ENCODE measurements around the gene SCUBE3. TPM values are rescaled to one million over a fixed set of nuclear protein-coding genes. Genes with fewer than 3 reads are reported as not detected.
A peak's percentile ranks its signal among the peaks of the same experiment; 100 is the strongest.

SCUBE3 gene
- total and polyA plus RNA-seq, 10 donors, result 0.03 to 0.43 (median 0.11) TPM; not detected in 1

DNA sequence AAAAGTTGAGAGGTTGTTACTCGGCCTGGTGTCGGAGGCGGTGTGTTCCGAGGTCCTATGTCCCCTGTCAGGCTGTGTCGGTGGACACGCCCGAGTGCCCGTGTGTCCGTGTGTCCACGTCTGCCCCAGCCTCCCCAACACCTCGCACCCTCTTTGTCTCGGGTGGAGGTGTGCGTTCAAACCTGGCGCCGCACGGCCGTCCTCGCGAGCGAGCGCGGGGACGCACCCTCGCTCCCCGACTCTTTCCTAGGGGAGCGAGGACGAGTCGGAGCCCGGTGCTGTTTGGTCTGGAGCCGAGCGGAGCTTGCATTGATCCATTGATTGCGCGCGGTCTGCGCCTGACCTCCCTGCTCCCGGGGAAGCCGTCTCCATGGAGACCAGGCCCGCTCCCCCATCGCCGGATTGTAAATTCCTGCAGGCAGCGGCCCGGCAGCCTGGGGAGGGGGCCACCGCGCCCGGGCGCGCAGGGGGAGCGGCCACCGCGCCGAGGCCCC lies 411 bp upstream of the SCUBE3 start:
- intact Hi-C loops (cut with DNase I; ENCODE audit: low total_unique reads), result no loop called here
- WGBS, 5 donors, result 16 to 25% (median 20%) methylated on average over 47 to 51 of the region's 51 CpGs
- H3K27me3 ChIP-seq (replicated peaks in 1 of 7), result peaks cover 3 to 95% (median 49%) of the 10 kb centered on the region in 7 donors
- H3K4me1 ChIP-seq, result peaks cover 0 to 24% (median 19%) of the 10 kb centered on the region in 6 donors
- no peak overlapping the region for H3K27ac ChIP-seq
- H3K4me3 ChIP-seq, result peak overlapping the region in 7 of 8 donors; percentile 40 to 75 (median 51)
- H3K36me3 ChIP-seq, result no peaks in the 10 kb centered on the region
- no peaks in the 10 kb centered on the region for H3K9me3 ChIP-seq
- TF ChIP-seq, protein P1, sequence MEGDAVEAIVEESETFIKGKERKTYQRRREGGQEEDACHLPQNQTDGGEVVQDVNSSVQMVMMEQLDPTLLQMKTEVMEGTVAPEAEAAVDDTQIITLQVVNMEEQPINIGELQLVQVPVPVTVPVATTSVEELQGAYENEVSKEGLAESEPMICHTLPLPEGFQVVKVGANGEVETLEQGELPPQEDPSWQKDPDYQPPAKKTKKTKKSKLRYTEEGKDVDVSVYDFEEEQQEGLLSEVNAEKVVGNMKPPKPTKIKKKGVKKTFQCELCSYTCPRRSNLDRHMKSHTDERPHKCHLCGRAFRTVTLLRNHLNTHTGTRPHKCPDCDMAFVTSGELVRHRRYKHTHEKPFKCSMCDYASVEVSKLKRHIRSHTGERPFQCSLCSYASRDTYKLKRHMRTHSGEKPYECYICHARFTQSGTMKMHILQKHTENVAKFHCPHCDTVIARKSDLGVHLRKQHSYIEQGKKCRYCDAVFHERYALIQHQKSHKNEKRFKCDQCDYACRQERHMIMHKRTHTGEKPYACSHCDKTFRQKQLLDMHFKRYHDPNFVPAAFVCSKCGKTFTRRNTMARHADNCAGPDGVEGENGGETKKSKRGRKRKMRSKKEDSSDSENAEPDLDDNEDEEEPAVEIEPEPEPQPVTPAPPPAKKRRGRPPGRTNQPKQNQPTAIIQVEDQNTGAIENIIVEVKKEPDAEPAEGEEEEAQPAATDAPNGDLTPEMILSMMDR (IDR thresholded peaks at IDR 0.05 in 8 of 11, conservative IDR thresholded peaks at IDR 0.05 in 3 of 11), result no peak
- no peak for TF ChIP-seq POLR2A (IDR thresholded peaks at IDR 0.05)
- TF ChIP-seq POLR2AphosphoS5 (IDR thresholded peaks at IDR 0.05), result no peak
- no peak for DNase-seq

- WGBS, 5 donors, result 61 to 68% (median 64%) methylated on average over 16 to 18 of the region's 18 CpGs
- DNase-seq, result no peak
- intact Hi-C loops (cut with DNase I; ENCODE audit: low total_unique reads), result no loop called here
- no peak overlapping the region for H3K4me3 ChIP-seq
- peaks cover 3 to 87% (median 49%) of the 10 kb centered on the region in 7 donors for H3K27me3 ChIP-seq (replicated peaks in 1 of 7)
- peaks cover 0 to 24% (median 19%) of the 10 kb centered on the region in 6 donors for H3K4me1 ChIP-seq
- H3K36me3 ChIP-seq, result no peaks in the 10 kb centered on the region
- H3K27ac ChIP-seq, result no peak overlapping the region
- TF ChIP-seq, protein P1 (IDR thresholded peaks at IDR 0.05 in 8 of 11, conservative IDR thresholded peaks at IDR 0.05 in 3 of 11), result no peak
- TF ChIP-seq POLR2A (IDR thresholded peaks at IDR 0.05) (no peak), POLR2AphosphoS5 (IDR thresholded peaks at IDR 0.05) (no peak)
- H3K9me3 ChIP-seq, result no peaks in the 10 kb centered on the region
These were observed 1.3 kb downstream of the SCUBE3 start for GRCh38 chr6:35214869-35215664.

DNA sequence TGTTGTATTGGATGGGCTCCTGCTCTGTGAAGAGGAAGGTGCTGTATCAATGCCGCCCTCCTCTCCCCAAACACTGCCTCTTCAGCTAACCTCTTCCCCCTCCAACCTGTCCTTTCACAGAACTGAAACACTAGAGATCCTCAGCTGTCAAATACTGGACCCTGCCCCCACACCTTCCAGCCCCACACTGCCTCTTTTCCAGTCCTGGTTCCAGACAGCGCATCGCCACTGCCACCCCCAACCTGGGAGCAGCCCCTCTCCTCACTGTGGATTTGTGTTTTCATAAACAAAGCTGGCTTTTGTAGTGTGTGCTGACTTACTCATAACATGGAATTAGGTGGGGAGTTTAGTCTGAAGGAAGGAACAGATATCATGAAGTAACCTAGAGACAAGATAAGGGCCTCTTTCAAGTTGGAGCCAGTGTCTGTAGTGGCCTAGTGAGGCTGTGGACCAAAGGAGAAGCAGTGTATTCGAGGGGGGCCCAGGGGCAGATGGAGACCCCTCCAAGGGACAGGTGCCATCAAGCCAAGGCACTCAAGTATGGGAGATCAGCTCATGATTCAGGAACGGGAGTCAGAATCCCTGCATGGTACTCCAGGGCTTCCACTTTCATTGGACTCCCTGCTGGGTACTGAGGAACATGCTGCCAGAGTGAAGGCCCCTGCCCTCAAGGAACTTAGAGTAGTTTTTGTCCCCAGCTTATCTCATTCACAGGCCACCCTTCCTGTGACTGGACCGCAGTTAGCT lies 2.1 kb downstream of the SCUBE3 start:
- H3K9me3 ChIP-seq, result no peaks in the 10 kb centered on the region
- peaks cover 3 to 85% (median 49%) of the 10 kb centered on the region in 7 donors for H3K27me3 ChIP-seq (replicated peaks in 1 of 7)
- H3K4me3 ChIP-seq, result no peak overlapping the region
- H3K36me3 ChIP-seq, result no peaks in the 10 kb centered on the region
- 86 to 94% (median 88%) methylated on average over 6 of the region's 6 CpGs for WGBS, 5 donors
- no peak overlapping the region for H3K27ac ChIP-seq
- DNase-seq, result no peak
- no peak for TF ChIP-seq POLR2A (IDR thresholded peaks at IDR 0.05)
- intact Hi-C loops (cut with DNase I; ENCODE audit: low total_unique reads), result no loop called here
- H3K4me1 ChIP-seq, result peaks cover 0 to 24% (median 19%) of the 10 kb centered on the region in 6 donors

- H3K36me3 ChIP-seq, result no peaks in the 10 kb centered on the region
- TF ChIP-seq, protein P1 (IDR thresholded peaks at IDR 0.05 in 8 of 11, conservative IDR thresholded peaks at IDR 0.05 in 3 of 11), result no peak
- no peak for TF ChIP-seq POLR2AphosphoS5 (IDR thresholded peaks at IDR 0.05)
- no peak for TF ChIP-seq POLR2A (IDR thresholded peaks at IDR 0.05)
- no peaks in the 10 kb centered on the region for H3K9me3 ChIP-seq
- intact Hi-C loops (cut with DNase I; ENCODE audit: low total_unique reads), result no loop called here
- peaks cover 3 to 79% (median 49%) of the 10 kb centered on the region in 7 donors for H3K27me3 ChIP-seq (replicated peaks in 1 of 7)
- 97 to 100% (median 100%) methylated on average over 1 of the region's 1 CpG for WGBS, 5 donors
- H3K4me1 ChIP-seq, result peaks cover 0 to 24% (median 19%) of the 10 kb centered on the region in 6 donors
- DNase-seq, result no peak
- H3K4me3 ChIP-seq, result no peak overlapping the region
- no peak overlapping the region for H3K27ac ChIP-seq
These were observed 2.6 kb downstream of the SCUBE3 start for GRCh38 chr6:35216412-35216732.
